Measurements from ENCODE around the gene ATP1A4.
"Not testable (repeated sequence)": the region's sequence is repeated elsewhere in the genome, so short reads cannot be mapped to it uniquely, and the experiment has no call there.

The ATP1A4 gene

DNA sequence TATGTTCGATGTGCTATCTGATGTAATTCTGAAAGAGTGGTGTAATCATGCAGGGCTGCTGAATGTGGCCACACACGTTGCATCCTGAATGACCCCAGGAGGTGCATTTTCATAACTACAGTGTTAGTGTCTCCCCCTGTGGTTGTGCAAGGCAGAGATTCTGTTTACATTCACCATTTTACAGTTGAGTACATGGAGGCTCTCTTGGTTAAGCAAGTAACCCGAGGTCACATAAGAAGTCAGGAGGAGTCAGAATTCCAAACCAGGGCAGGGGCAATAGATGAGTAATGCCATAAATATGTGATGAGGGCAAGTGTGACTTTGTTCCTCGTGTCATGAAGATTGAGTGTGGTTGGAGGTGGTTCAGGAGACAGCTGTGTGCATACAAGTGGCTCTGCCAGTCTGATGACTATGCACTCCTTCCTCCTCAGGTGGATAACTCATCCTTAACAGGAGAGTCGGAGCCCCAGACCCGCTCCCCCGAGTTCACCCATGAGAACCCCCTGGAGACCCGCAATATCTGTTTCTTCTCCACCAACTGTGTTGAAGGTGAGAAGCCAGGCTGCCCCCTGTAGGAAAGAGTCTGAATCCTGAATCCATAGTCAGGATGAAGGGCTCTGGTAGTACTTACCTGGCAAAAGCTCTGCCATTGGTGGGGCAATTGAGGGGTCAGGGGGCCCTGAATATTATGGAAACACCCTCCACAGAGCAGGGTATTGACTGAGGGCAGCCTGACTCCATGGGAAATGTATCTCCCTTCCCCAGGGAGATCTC is 26.5 kb upstream of the ATP1A4 start:
- DNase-seq, result peak; percentile 92

DNA sequence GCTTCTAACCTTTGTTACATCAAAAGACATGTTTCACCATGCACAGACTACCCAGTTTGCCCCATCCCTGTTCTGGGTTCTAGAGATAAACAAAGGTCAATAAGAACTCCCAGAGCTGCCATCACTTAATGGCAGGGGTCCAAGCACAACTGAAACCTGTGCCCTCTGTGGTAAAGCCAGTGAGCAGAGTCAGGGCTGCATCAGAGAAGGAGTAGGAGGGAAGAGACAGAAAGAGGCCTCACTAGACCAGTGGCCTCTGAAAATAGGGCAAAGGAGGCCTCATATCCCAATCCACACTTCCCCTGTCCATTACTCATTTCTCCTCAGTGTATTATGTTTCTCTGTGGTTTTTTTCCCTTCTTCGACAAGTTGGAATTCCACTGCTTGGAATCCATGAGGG is 25.7 kb upstream of the ATP1A4 start:
- DNase-seq, result peak; percentile 30

DNA sequence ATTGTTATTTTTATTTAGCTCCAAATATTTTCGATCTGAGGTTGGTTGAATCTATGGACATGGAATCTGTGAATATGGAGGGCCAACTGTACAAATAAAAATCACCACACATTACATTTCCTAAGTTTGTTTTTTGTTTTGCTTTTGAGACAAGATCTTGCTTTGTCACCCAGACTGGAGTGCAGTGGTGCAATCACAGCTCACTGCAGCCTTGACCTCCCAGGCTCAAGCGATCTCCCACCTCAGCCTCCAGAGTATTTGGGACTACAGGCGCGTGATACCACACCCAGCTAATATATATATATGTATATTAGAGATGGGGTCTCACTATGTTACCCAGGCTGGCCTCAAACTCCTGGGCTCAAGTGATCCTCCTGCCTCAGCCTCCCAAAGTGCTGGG is 25.1 kb upstream of the ATP1A4 start:
- not testable (repeated sequence) for DNase-seq

- DNase-seq, result no peak
Measured at GRCh38 chr1:160127381-160127780, 24.0 kb upstream of the ATP1A4 start.

DNA sequence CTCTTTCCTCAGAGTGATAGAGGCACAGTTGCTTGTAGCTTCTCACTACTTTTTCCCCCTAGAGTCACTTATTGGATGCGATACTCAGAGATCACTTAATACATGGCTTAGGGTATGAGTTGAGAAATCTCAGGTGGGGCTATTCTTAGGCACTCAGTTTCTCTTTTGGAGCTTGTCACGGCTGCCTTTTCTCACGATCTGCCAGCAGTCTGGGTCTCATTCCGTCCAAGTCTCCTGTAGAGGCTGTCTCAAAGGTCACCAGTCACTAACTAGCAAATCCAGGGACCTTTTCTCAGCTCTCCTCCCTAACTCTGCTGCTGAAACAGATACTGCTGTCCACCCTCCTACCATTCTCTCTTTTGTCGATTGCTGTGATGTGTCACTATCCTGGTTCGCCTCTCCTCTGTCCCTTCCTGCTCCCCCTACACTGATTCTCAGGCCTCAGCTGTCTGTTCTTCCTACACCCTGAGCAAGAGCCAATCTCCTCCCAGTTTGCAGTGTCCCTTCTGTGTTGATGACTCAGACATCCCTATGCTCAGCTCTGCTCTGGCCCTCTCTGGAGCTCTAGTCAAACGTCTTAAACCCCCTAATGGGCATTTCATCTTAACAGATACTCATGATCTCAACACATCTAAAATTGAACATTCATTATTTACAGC is 23.4 kb upstream of the ATP1A4 start:
- DNase-seq, result peak; percentile 71

GRCh38 chr1:160128636-160129035 is 22.8 kb upstream of the ATP1A4 start:
- no peak for DNase-seq

DNA sequence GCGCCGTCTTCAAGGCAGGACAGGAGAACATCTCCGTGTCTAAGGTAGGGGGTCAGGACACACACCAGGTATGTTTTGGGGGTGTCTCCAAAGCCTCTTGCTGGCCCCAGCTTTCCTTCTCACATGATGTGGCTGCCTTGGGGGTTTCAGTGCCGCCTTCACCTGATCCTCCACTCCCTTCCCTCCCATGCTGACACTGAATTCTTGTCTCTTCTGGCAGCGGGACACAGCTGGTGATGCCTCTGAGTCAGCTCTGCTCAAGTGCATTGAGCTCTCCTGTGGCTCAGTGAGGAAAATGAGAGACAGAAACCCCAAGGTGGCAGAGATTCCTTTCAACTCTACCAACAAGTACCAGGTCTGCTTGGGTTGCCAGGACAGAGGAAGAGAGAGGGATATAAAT is 22.4 kb upstream of the ATP1A4 start:
- DNase-seq, result no peak

- no peak for DNase-seq
Measured at GRCh38 chr1:160129558-160129957, 21.8 kb upstream of the ATP1A4 start.

DNA sequence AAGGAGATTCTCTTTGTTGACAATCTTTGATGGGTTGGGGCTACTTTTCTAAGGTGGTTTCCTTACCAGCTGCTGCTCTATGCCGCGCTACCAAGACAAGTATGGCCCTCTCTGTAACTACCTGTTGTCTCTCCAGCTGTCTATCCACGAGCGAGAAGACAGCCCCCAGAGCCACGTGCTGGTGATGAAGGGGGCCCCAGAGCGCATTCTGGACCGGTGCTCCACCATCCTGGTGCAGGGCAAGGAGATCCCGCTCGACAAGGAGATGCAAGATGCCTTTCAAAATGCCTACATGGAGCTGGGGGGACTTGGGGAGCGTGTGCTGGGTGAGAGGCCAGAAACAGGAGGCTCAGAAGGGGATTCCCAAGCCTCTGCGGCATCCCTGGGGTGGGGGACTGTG is 21.4 kb upstream of the ATP1A4 start:
- DNase-seq, result no peak

GRCh38 chr1:160130486-160130885 is 20.9 kb upstream of the ATP1A4 start:
- DNase-seq, result no peak

- no peak for DNase-seq
Measured at GRCh38 chr1:160130939-160131338, 20.5 kb upstream of the ATP1A4 start.

GRCh38 chr1:160131803-160132565 is 19.4 kb upstream of the ATP1A4 start:
- no peak for DNase-seq

DNA sequence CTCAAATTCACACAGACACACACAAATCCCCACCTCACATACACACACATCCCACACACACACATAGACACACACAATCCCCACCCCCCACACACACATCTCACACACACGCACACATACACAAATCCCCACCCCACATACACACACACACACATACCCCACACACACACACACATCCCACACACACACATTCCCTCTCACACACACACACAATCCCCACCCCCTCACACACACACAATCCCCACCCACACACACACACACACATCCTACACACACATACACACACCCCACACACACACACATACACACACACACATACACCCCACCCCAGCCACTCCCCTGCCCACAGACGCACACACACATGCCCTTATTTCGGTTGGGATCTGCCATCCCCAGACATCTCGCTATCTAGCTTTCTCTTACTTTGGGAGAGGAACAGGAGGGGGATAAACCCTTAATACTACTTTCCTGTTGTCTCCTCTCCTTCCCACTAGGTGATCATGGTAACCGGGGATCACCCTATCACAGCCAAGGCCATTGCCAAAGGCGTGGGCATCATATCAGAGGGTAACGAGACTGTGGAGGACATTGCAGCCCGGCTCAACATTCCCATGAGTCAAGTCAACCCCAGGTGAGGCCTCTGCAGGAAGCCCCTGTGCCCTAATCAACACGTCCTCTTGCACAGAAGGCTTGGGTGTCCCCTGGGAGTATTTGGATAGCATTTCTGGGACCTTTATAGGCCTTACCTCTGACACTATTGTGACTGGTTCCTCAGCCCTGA is 17.2 kb upstream of the ATP1A4 start:
- DNase-seq, result no peak

DNA sequence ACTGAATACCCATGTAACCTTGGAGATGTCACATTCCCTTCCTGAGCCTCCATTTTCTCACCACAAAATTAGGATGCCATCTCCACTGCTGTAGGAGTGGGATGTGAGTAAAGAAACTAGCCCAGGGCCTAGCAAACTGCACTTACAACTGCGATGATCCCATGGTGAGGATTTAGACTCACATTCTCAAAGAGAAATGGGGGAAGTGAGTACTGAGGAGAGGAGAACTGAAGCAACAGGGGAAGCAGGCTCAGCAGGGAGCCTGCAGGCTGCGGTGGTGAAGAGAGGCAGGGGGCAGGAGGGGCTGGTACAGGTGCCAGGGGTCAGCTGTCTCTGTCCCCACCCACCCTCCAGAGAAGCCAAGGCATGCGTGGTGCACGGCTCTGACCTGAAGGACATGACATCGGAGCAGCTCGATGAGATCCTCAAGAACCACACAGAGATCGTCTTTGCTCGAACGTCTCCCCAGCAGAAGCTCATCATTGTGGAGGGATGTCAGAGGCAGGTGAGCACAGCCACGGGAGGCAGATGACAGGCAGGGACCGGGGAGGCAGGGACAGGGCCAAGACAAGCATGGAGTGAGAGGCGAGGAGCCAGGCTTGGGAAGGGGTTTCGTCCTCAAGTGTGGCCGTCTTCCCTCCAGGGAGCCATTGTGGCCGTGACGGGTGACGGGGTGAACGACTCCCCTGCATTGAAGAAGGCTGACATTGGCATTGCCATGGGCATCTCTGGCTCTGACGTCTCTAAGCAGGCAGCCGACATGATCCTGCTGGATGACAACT is 16.4 kb upstream of the ATP1A4 start:
- DNase-seq, result no peak

GRCh38 chr1:160136121-160136925 is 15.1 kb upstream of the ATP1A4 start:
- no peak for DNase-seq

DNA sequence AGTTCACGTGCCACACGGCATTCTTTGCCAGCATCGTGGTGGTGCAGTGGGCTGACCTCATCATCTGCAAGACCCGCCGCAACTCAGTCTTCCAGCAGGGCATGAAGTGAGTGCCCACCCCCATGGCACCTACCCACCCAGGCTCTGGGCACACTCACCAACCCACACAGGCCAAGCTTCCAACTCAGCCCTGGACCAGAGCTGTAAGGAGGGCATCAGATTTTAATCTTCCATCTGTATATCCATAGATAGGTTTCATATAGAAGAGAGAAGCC is 14.5 kb upstream of the ATP1A4 start:
- no peak for DNase-seq

- DNase-seq, result no peak
Measured at GRCh38 chr1:160137216-160137862, 14.1 kb upstream of the ATP1A4 start.

- no peak for DNase-seq
Measured at GRCh38 chr1:160139840-160140239, 11.6 kb upstream of the ATP1A4 start.

- DNase-seq, result no peak
Measured at GRCh38 chr1:160143695-160144094, 7.7 kb upstream of the ATP1A4 start.

DNA sequence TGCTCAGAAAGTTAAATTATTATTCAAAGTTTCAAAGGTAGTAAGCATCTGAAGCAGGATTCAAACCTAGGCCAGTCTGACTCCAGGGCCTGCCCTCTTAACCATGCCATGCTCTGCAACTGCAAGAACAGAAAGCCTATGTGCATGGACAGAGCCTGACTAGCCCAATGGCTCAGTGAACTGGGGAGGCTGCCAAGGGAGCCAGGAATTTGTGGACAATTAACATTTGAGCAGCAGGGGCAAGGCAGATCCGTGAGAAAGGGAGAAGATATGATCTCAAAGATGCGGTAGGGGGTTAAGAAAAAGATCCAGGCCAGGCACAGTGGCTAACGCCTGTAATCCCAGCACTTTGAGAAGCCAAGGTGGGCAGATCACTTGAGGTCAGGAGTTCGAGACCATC is 6.5 kb upstream of the ATP1A4 start:
- peak; percentile 30 for DNase-seq

- DNase-seq, result no peak
Measured at GRCh38 chr1:160146107-160146506, 5.3 kb upstream of the ATP1A4 start.

Data from fibroblast of skin of back (primary cell).